Fibroblast of lung (primary cell): ENCODE results near the gene RNF14. TPM values are rescaled to one million over a fixed set of nuclear protein-coding genes. Genes with fewer than 3 reads are reported as not detected.
A peak's percentile ranks its signal among the peaks of the same experiment; 100 is the strongest.
"Not testable (repeated sequence)": the region's sequence is repeated elsewhere in the genome, so short reads cannot be mapped to it uniquely, and the experiment has no call there.

ENCODE experiments used
- DNase-seq, 2 donors: peaks; one replicate each; pipeline versions ENCODE4 v3.0.0 to v3.0.0-alpha.2; 2010; ENCODE audit warnings: low read depth in 2 of 2
- H2AFZ ChIP-seq: 2 replicates; pipeline ENCODE4 v1.5.1; 2012; ENCODE audit warnings: low read length, control low read depth, inconsistent platforms
- H3K27ac ChIP-seq: 2 replicates; pipeline ENCODE4 v1.5.1; 2011; ENCODE audit warnings: low read length, control low read depth; ENCODE audit not compliant: insufficient read depth
- H3K27me3 ChIP-seq: 2 replicates; pipeline ENCODE4 v1.5.1; 2011; ENCODE audit warnings: mild to moderate bottlenecking, low read length; ENCODE audit not compliant: control insufficient read depth, insufficient read depth
- H3K36me3 ChIP-seq: 2 replicates; pipeline ENCODE4 v1.5.1; 2011; ENCODE audit warnings: low read length; ENCODE audit not compliant: control insufficient read depth, insufficient read depth
- H3K4me1 ChIP-seq: 2 replicates; pipeline ENCODE4 v1.5.1; 2011; ENCODE audit warnings: low read length; ENCODE audit not compliant: control insufficient read depth, insufficient read depth; ENCODE audit errors: extremely low read depth
- H3K4me2 ChIP-seq: 2 replicates; pipeline ENCODE4 v1.5.1; 2011; ENCODE audit warnings: low read length, control low read depth; ENCODE audit not compliant: insufficient read depth; ENCODE audit errors: extremely low read depth
- H3K4me3 ChIP-seq, 4 experiments: fragments of 200-600 bp in 1 of 4; sonication (generic) in 1 of 4; replicated peaks in 1 of 4; 2 replicates each; pipeline ENCODE4 v1.5.1; 2011 to 2016; ENCODE audit warnings: low read length in 4 of 4, low read depth in 3 of 4, mild to moderate bottlenecking in 3 of 4, control low read depth in 2 of 4, inconsistent platforms in 1 of 4, mixed read lengths in 1 of 4; ENCODE audit not compliant: insufficient read depth in 1 of 4; ENCODE audit errors: control extremely low read depth in 1 of 4
- H3K79me2 ChIP-seq: 2 replicates; pipeline ENCODE4 v1.5.1; 2012; ENCODE audit warnings: mild to moderate bottlenecking, low read length, inconsistent platforms; ENCODE audit not compliant: control insufficient read depth, insufficient read depth
- H3K9ac ChIP-seq: 2 replicates; pipeline ENCODE4 v1.5.1; 2011; ENCODE audit warnings: mild to moderate bottlenecking, low read length, control low read depth; ENCODE audit not compliant: insufficient read depth
- H3K9me3 ChIP-seq: 2 replicates; pipeline ENCODE4 v1.5.1; 2012; ENCODE audit warnings: low read depth, low read length; ENCODE audit not compliant: control insufficient read depth, insufficient read depth
- H4K20me1 ChIP-seq: 2 replicates; pipeline ENCODE4 v1.5.1; 2011; ENCODE audit warnings: low read length; ENCODE audit not compliant: control insufficient read depth, insufficient read depth; ENCODE audit errors: extremely low read depth
- EZH2 ChIP-seq: IDR thresholded peaks from 2 replicates; pipeline ENCODE4 v1.5.1; 2012; ENCODE audit warnings: low read length, control low read depth, mild to moderate bottlenecking; ENCODE audit errors: missing control alignments
- polyA plus RNA-seq, 2 donors: library from polyadenylated mRNA; depleted of rRNA in 1 of 2; stranded (reverse) in 1 of 2; unstranded in 1 of 2; fragments of >200 nt; gene quantifications; 2 replicates each; pipeline ENCODE4 v1.2.1, GENCODE V29; 2011 to 2012; ENCODE audit warnings: missing spikeins in 1 of 2
- total RNA-seq: library from RNA; depleted of rRNA; stranded (reverse); fragments of >200 nt; gene quantifications from 2 replicates; pipeline ENCODE4 v1.2.1, GENCODE V29; 2014
- TF ChIP-seq, protein P1 (sequence below), 2 donors: IDR thresholded peaks in 1 of 2; conservative IDR thresholded peaks in 1 of 2; 1 replicate in 1 of 2; 2 replicates in 1 of 2; pipeline ENCODE4 v1.5.1; 2011 to 2012; ENCODE audit warnings: low read length in 2 of 2, control low read depth in 1 of 2, inconsistent platforms in 1 of 2, low read depth in 1 of 2, mild to moderate bottlenecking in 1 of 2

Gene RNF14
- total and polyA plus RNA-seq, 2 donors (not counting 1 experiment from before 2014, with no cell fraction given) = 62.9 to 65.3 TPM

DNA sequence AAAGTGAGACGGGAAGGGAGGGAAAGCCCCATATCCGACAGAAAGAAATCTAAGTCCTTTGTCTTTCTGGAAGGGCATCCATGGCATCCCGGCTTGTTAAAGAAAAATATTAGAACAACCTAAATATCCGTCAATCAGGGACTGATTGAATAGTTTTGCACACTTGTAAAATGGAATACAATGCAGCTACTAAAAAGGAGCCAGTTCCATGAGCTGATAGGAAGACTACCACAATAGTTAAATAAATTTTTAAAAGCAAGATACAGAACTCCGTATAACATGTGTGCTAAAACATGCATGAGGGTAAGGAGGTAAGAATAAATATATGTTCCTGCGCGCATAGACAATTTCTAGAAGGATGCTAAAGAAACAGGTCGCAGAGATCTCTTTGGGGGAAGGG is 56.7 kb downstream of the RNF14 start:
- H3K9ac ChIP-seq = no peak overlapping the region

DNA sequence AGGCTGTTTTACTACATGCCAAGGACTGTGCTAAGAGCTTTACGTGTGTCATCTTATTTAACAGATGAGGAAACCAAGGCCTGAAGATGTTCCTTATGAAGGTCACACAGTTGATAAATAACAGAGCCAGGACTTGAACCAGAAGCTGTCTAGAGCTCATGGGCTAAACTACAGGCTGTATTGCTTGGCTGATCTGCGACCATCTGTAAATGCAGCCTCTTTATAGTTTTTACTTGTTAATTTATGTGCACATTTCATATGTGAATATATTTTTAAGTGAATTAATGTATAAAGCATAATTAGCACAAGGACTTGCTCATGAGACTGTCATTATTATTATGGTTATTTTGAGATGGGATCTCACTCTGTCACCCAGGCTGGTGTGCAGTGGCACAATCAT is 63.2 kb downstream of the RNF14 start:
- H3K9ac ChIP-seq = no peak overlapping the region
- no peaks in the 10 kb centered on the region for H3K9me3 ChIP-seq
- H3K4me2 ChIP-seq = no peak overlapping the region
- no peaks in the 10 kb centered on the region for H3K36me3 ChIP-seq
- no peaks in the 10 kb centered on the region for H4K20me1 ChIP-seq
- H3K79me2 ChIP-seq = no peaks in the 10 kb centered on the region
- H3K27ac ChIP-seq = no peak overlapping the region
- DNase-seq = no peak
- H3K27me3 ChIP-seq = peaks cover 34% of the 10 kb centered on the region
- H2AFZ ChIP-seq = no peak overlapping the region
- H3K4me3 ChIP-seq = no peak overlapping the region
- no peaks in the 10 kb centered on the region for H3K4me1 ChIP-seq
- no peak for TF ChIP-seq EZH2
- TF ChIP-seq, protein P1, sequence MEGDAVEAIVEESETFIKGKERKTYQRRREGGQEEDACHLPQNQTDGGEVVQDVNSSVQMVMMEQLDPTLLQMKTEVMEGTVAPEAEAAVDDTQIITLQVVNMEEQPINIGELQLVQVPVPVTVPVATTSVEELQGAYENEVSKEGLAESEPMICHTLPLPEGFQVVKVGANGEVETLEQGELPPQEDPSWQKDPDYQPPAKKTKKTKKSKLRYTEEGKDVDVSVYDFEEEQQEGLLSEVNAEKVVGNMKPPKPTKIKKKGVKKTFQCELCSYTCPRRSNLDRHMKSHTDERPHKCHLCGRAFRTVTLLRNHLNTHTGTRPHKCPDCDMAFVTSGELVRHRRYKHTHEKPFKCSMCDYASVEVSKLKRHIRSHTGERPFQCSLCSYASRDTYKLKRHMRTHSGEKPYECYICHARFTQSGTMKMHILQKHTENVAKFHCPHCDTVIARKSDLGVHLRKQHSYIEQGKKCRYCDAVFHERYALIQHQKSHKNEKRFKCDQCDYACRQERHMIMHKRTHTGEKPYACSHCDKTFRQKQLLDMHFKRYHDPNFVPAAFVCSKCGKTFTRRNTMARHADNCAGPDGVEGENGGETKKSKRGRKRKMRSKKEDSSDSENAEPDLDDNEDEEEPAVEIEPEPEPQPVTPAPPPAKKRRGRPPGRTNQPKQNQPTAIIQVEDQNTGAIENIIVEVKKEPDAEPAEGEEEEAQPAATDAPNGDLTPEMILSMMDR (conservative IDR thresholded peaks at IDR 0.05 in 1 of 2, IDR thresholded peaks at IDR 0.05 in 1 of 2; ENCODE audit: low read depth in 1 of 2, low read length in 2 of 2) = no peak

More for the DNA sequence above, 56.7 kb downstream of the RNF14 start:
- DNase-seq = no peak
- peak overlapping the region; percentile 74 for H2AFZ ChIP-seq
- peak overlapping the region in 2 of 4 experiments; percentile 58 to 70 for H3K4me3 ChIP-seq
- H3K4me2 ChIP-seq = peak overlapping the region; percentile 93
- no peaks in the 10 kb centered on the region for H3K79me2 ChIP-seq
- H3K9me3 ChIP-seq = no peaks in the 10 kb centered on the region
- no peak for TF ChIP-seq EZH2
- TF ChIP-seq, protein P1 (conservative IDR thresholded peaks at IDR 0.05 in 1 of 2, IDR thresholded peaks at IDR 0.05 in 1 of 2; ENCODE audit: low read depth in 1 of 2, low read length in 2 of 2) = no peak
- no peak overlapping the region for H3K27ac ChIP-seq
- H4K20me1 ChIP-seq = no peaks in the 10 kb centered on the region
- no peaks in the 10 kb centered on the region for H3K4me1 ChIP-seq
- no peaks in the 10 kb centered on the region for H3K36me3 ChIP-seq
- peaks cover 5% of the 10 kb centered on the region for H3K27me3 ChIP-seq

DNA sequence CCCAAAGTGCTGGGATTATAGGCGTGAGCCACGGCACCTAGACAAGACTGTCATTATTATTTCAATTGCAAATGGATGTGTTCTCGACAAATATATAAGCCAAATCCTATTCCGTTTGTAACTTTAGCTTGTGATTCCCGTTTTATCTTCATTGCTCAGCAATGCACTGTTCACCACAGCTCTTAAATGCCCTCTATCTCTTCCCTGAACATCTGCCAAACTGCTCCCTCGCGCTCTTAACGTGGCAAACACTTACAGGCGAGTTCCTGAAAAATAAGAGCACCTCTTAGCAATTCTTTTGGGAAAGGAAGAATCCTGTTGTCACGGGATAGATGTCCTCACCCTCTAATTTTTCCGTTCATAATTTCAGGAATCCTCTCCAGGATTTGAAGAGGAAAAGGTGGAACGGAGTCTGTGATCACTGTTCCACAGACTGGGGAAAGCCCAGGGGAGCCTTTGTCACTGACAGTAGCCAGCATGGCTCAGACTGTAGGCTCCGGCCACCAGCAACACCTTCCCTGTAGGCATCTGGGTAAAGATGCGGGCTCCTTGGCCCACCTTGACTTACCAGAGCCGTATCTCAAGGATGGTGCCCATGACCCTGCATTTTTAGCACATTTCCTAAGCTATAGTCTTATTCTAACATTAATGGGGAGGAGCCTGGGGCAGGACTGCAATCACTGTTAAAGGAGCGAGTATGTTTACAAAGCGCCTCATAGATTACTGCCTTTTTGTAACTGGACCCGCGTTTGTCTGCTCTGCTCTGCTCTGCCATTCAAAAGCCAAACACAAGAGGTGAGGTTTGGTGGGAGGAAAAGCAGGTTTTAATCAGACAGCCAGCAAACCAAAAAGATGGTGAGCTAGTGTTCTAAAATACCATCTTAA is 64.1 kb downstream of the RNF14 start:
- H2AFZ ChIP-seq = no peak overlapping the region
- H3K27me3 ChIP-seq = peaks cover 34% of the 10 kb centered on the region
- no peaks in the 10 kb centered on the region for H3K36me3 ChIP-seq
- no peak overlapping the region for H3K4me3 ChIP-seq
- H3K79me2 ChIP-seq = no peaks in the 10 kb centered on the region
- H3K9ac ChIP-seq = no peak overlapping the region
- H3K4me1 ChIP-seq = no peaks in the 10 kb centered on the region
- H4K20me1 ChIP-seq = no peaks in the 10 kb centered on the region
- TF ChIP-seq EZH2 = no peak
- TF ChIP-seq, protein P1 (conservative IDR thresholded peaks at IDR 0.05 in 1 of 2, IDR thresholded peaks at IDR 0.05 in 1 of 2; ENCODE audit: low read depth in 1 of 2, low read length in 2 of 2) = no peak
- H3K9me3 ChIP-seq = no peaks in the 10 kb centered on the region
- DNase-seq = no peak
- H3K27ac ChIP-seq = no peak overlapping the region
- H3K4me2 ChIP-seq = no peak overlapping the region

DNA sequence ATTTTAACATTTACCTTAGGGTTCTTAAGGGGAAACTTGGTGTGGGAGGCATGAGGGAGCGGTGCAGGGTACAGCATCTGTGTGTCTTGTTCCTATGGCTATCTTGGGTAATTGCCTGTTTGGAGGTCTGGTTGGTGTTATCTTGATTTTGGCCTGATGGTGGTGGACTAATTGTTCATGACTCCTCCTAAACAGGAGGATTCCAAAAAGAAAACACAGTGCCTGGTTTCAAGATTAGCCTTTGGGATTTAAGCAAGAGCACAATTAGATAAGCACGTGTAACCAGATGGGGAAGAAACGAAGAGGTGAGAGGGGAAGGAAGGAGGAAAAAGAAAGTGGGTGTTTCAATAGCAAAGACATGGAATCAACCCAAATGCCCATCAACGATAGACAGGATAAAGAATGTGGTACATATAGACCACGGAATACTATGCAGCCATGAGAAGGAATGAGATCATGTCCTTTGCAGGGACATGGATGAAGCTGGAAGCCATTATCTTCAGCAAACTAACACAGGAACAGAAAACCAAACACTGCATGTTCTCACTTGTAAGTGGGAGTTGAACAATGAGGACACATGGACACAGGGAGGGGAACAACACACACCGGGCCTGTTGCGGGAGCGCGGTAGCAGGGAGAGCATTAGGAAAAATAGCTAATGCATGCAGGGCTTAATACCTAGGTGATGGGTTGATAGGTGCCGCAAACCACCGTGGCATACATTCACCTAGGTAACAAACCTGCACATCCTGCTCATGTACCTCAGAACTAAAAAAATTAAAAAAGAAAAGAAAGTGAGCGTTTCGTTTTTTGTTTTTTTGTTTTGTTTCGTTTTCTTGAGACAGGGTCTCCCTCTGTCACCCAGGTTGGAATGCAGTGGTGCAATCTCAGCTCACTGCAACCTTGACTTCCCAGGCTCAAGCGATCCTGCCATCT is 65.0 kb downstream of the RNF14 start:
- H3K36me3 ChIP-seq, H4K20me1 ChIP-seq, H3K9ac ChIP-seq, DNase-seq, H3K9me3 ChIP-seq, H2AFZ ChIP-seq, H3K4me3 ChIP-seq, H3K4me2 ChIP-seq, H3K4me1 ChIP-seq, H3K27ac ChIP-seq, H3K79me2 ChIP-seq: not testable (repeated sequence)
- H3K27me3 ChIP-seq = peaks cover 34% of the 10 kb centered on the region
